OCI-LY3 (cell line): Measurements from ENCODE around the gene GPATCH11.

Source experiments
- EZH2phosphoT487 ChIP-seq: fragments of 200-600 bp; shearing (Covaris generic); IDR thresholded peaks from 2 replicates; pipeline ENCODE4 v1.6.1; 2018; ENCODE audit warnings: antibody characterized with exemption, mixed run types, low read depth
- TF ChIP-seq, protein P1 (sequence below): fragments of 200-600, 300-600 bp; sonication (generic); IDR thresholded peaks from 2 replicates; pipeline ENCODE4 v1.5.1; 2014; ENCODE audit warnings: antibody characterized with exemption, low read length, low read depth

- TF ChIP-seq, protein P1, sequence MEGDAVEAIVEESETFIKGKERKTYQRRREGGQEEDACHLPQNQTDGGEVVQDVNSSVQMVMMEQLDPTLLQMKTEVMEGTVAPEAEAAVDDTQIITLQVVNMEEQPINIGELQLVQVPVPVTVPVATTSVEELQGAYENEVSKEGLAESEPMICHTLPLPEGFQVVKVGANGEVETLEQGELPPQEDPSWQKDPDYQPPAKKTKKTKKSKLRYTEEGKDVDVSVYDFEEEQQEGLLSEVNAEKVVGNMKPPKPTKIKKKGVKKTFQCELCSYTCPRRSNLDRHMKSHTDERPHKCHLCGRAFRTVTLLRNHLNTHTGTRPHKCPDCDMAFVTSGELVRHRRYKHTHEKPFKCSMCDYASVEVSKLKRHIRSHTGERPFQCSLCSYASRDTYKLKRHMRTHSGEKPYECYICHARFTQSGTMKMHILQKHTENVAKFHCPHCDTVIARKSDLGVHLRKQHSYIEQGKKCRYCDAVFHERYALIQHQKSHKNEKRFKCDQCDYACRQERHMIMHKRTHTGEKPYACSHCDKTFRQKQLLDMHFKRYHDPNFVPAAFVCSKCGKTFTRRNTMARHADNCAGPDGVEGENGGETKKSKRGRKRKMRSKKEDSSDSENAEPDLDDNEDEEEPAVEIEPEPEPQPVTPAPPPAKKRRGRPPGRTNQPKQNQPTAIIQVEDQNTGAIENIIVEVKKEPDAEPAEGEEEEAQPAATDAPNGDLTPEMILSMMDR, result no peak
- TF ChIP-seq EZH2phosphoT487, result no peak
These were observed 22.5 kb upstream of the GPATCH11 start for GRCh38 chr2:37061776-37062175.
